Activated T-cell treated with anti-CD3 and anti-CD28 coated beads, Interleukin-2, amount 50 U/mL, for 4 hours (primary cell): ENCODE data around the gene IGF2BP1. TPM values are rescaled to one million over a fixed set of nuclear protein-coding genes. Genes with fewer than 3 reads are reported as not detected.
"Not testable (repeated sequence)": the region's sequence is repeated elsewhere in the genome, so short reads cannot be mapped to it uniquely, and the experiment has no call there.

ENCODE experiments used
- ATAC-seq, 2 donors: fragments of 200-7000 bp; cut with Tn5 transposase; one replicate each; pipeline ENCODE4 v1.10.0; 2021
- DNase-seq: peaks from one replicate; pipeline ENCODE4 v3.0.0-alpha.2; 2020
- H3K27me3 Mint-ChIP-seq: one replicate; pipeline ENCODE4 v1.8.0; 2021; ENCODE audit warnings: low read depth, mixed read lengths
- H3K36me3 Mint-ChIP-seq: one replicate; pipeline ENCODE4 v1.8.0; 2022; ENCODE audit warnings: mixed read lengths; ENCODE audit not compliant: insufficient read depth
- H3K4me1 Mint-ChIP-seq: one replicate; pipeline ENCODE4 v1.8.0; 2021; ENCODE audit warnings: low read depth, mixed read lengths
- H3K4me3 Mint-ChIP-seq: one replicate; pipeline ENCODE4 v1.8.0; 2021; ENCODE audit warnings: mild to moderate bottlenecking, moderate library complexity, mixed read lengths
- H3K9me3 Mint-ChIP-seq: one replicate; pipeline ENCODE4 v1.8.0; 2021; ENCODE audit warnings: mixed read lengths
- total RNA-seq, 3 donors: library from RNA; stranded (reverse); gene quantifications; one replicate each; pipeline ENCODE4 v1.2.1, GENCODE V29; 2021

Gene IGF2BP1
- total RNA-seq, 3 donors from 2014 or later, result 0.32 to 0.76 (median 0.35) TPM

DNA sequence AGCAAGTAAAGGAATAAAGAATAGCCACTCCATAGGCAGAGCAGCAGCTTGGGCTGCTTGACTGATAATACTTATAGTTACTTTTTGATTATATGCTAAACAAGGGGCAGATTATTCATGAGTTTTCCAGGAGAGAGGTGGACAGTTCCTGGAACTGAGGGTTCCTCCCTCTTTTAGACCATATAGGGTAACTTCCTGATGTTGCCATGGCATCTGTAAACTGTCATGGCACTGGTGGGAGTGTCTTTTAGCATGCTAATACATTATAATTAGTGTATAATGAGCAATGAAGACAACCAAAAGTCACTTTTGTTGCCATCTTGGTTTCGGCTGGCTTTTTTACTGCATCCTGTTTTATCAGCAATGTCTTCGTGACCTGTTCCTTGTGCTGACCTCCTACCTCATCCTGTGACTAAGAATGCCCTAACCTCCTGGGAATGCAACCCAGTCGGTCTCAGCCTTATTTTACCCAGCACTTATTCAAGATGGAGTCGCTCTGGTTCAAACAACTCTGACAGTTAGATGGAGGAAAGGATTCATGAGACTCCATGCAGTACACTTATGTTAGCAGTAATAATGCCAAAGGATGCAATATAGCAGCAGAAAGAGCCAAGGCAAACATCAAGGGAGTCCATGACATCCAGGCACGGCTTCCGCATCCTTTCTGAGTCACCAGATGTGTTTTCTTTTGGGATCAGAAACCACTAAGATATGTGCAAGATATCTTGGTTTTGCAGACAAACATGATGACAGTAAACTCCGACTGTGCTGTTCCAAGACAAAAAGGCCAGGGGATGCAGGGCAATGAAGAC is 79.6 kb downstream of the IGF2BP1 start:
- H3K36me3 Mint-ChIP-seq, result no peaks in the 10 kb centered on the region
- H3K9me3 Mint-ChIP-seq, result no peaks in the 10 kb centered on the region
- no peaks in the 10 kb centered on the region for H3K4me1 Mint-ChIP-seq
- no peak for ATAC-seq
- DNase-seq, result no peak
- H3K4me3 Mint-ChIP-seq, result no peak overlapping the region
- H3K27me3 Mint-ChIP-seq, result peaks cover 35% of the 10 kb centered on the region

GRCh38 chr17:49078248-49078647 is 81.1 kb downstream of the IGF2BP1 start:
- Mint-ChIP-seq H3K4me3 (no peak overlapping the region), H3K4me1 (no peaks in the 10 kb centered on the region), H3K36me3 (no peaks in the 10 kb centered on the region), H3K27me3 (peaks cover 33% of the 10 kb centered on the region), H3K9me3 (no peaks in the 10 kb centered on the region)
- ATAC-seq (no peak), DNase-seq (no peak)

DNA sequence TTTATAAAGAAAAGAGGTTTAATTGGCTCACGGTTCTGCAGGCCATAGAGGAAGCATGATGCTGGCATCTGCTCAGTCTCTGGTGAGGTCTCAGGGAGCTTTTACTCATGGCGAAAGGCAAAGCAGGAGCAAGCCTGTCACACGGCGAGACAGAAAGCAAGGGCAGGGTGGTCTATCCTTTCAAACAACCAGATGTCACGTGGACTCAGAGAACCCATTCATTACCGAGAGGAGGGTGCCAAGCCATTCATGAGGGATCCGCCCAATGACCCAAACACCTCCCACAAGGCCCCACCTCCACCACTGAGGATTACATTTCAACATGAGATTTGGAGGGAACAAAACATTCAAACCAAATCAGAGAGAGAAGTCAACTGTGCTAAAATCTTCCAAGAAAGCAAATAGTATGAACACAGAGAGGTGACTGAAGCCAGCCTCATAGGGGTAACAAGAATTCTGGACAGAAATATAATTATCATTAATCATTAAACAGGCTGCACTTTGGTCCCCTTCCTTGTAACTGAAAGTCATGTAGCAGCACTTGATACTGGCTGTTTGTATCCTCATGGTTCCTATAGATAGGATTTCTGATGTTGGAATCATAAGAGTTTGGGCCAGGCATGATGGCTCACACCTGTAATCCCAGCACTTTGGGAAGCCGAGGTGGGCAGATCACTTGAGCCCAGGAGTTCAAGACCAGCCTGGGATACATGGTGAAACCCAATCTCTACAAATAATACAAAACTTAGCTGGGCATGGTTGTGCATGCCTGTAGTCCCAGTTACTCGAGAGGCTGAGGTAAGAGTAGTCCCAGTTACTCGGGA is 82.9 kb downstream of the IGF2BP1 start:
- H3K9me3 Mint-ChIP-seq, result no peaks in the 10 kb centered on the region
- H3K27me3 Mint-ChIP-seq, result peaks cover 29% of the 10 kb centered on the region
- DNase-seq, result no peak
- no peak overlapping the region for H3K4me3 Mint-ChIP-seq
- no peak for ATAC-seq
- no peaks in the 10 kb centered on the region for H3K4me1 Mint-ChIP-seq
- no peaks in the 10 kb centered on the region for H3K36me3 Mint-ChIP-seq

GRCh38 chr17:49082231-49082630 is 85.0 kb downstream of the IGF2BP1 start:
- Mint-ChIP-seq H3K4me1 (no peaks in the 10 kb centered on the region), H3K9me3 (no peaks in the 10 kb centered on the region), H3K36me3 (no peaks in the 10 kb centered on the region), H3K4me3 (no peak overlapping the region), H3K27me3 (peaks cover 18% of the 10 kb centered on the region)
- no peak for DNase-seq
- ATAC-seq, result no peak

DNA sequence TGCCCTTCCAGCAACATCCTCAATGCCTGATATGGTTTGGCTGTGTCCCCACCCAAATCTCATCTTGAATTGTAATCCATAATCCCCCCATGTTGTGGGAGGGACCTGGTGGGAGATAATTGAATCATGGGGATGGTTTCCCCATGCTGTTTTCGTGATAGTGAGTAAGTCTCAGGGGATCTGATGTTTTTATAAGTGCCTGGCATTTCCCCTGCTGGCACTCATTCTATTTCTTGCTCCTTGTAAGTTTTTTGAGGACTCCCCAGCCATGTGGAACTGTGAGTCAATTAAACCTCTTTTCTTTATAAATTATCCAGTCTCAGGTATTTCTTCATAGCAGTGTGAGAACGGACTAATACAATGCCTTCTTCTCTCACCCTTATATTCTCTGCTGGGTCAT is 87.9 kb downstream of the IGF2BP1 start:
- not testable (repeated sequence) for ATAC-seq, H3K4me1 Mint-ChIP-seq, H3K4me3 Mint-ChIP-seq, H3K36me3 Mint-ChIP-seq, H3K9me3 Mint-ChIP-seq, DNase-seq
- H3K27me3 Mint-ChIP-seq, result peaks cover 12% of the 10 kb centered on the region

DNA sequence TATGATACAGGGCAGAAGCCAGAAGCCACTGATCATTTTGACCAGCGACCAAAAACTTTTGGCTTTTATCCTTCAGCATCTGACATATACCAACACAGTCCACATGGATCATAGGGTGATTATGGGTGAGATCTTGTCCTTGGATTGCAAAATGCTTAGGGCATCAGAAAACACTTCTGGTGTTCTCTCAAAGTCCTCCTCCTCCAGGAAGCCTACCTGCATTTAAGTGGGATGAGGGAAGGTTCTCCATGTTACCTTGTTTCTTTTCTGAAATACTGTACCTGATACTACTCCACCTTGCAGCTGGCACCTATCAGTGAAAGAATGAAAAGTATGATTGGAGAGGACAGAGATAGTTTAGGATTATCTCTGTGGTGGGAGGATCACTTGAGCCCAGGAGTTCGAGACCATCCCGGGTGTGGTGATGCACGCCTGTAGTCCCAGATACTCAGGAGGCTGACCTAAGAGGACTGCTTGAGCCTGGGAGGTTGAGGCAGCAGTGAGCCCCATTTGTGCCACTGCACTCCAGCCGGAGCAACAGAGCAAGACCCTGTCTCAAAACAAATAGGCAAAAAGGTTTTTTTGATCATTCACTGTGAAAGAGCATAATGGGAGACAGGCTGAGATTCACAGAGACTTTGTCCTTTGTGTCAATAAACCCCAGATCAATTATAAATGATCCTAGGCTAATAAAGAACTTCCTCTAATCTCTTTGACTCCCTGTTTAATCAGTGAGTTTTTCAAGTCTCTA is 88.6 kb downstream of the IGF2BP1 start:
- H3K27me3 Mint-ChIP-seq, result peaks cover 12% of the 10 kb centered on the region
- no peak for DNase-seq
- no peaks in the 10 kb centered on the region for H3K36me3 Mint-ChIP-seq
- no peak overlapping the region for H3K4me3 Mint-ChIP-seq
- H3K4me1 Mint-ChIP-seq, result no peaks in the 10 kb centered on the region
- no peaks in the 10 kb centered on the region for H3K9me3 Mint-ChIP-seq
- no peak for ATAC-seq

DNA sequence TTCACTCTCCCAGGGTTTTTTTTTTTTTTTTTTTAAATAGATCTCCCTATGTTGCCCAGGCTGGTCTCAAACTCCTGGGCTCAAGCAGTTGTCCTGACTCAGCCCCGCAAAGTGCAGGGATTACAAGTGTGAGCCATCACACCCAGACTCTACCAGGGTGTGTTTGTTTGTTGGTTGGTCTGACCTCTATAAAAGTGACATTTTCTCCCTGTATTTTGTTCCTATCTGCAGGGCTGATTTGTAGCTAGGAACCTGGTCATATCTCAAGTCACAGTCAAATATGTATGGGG is 89.1 kb downstream of the IGF2BP1 start:
- Mint-ChIP-seq H3K4me1 (no peaks in the 10 kb centered on the region), H3K9me3 (no peaks in the 10 kb centered on the region), H3K36me3 (no peaks in the 10 kb centered on the region), H3K4me3 (no peak overlapping the region), H3K27me3 (peaks cover 12% of the 10 kb centered on the region)
- ATAC-seq (no peak), DNase-seq (no peak)

DNA sequence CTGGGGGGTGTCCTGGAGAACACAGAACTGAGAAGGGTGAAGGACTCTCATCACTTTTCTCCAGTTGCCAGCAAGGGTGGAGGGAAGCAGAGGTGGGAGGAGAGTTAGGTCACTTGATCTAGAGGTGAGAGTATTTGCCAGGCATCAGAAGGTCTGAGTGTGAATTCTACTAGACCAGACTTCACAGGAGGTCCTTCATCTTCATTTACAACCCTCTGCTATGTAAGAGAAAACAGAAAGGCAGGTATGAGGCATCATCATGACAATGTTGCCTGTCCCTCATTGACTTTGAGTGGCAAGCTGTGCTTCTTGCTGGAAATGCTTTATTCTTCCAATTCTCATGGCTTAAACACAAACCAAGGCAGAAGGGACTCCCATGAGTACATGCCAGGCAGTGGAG is 89.5 kb downstream of the IGF2BP1 start:
- no peak for DNase-seq

DNA sequence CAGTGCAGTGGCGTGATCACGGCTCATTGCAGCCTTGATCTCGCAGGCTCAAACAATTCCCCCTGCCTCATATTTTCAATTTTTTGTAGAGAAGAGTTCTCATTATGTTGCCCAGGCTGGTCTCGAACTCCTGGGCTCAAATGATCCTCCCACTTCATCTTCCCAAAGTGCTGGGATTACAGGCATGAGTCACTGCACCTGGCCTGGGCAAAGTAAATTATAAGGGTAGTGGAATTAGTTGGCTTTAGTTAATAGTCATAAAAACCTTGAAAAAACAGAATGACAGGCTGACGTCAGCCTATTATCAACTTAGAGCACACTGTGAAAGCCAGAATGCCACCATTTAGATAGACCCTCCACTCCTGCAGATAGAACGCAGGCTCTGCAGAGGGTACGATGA is 91.9 kb downstream of the IGF2BP1 start:
- no peak for DNase-seq
- H3K9me3 Mint-ChIP-seq, result no peaks in the 10 kb centered on the region
- peaks cover 9% of the 10 kb centered on the region for H3K27me3 Mint-ChIP-seq
- H3K4me3 Mint-ChIP-seq, result no peak overlapping the region
- no peaks in the 10 kb centered on the region for H3K36me3 Mint-ChIP-seq
- no peak for ATAC-seq
- no peaks in the 10 kb centered on the region for H3K4me1 Mint-ChIP-seq

More for the DNA sequence above, 89.5 kb downstream of the IGF2BP1 start:
- H3K27me3 Mint-ChIP-seq, result peaks cover 12% of the 10 kb centered on the region
- H3K4me3 Mint-ChIP-seq, result no peak overlapping the region
- H3K36me3 Mint-ChIP-seq, result no peaks in the 10 kb centered on the region
- ATAC-seq, result no peak
- H3K4me1 Mint-ChIP-seq, result no peaks in the 10 kb centered on the region
- H3K9me3 Mint-ChIP-seq, result no peaks in the 10 kb centered on the region

GRCh38 chr17:49090878-49091594 is 93.9 kb downstream of the IGF2BP1 start:
- no peaks in the 10 kb centered on the region for H3K4me1 Mint-ChIP-seq
- peaks cover 5% of the 10 kb centered on the region for H3K27me3 Mint-ChIP-seq
- H3K4me3 Mint-ChIP-seq, result no peak overlapping the region
- no peaks in the 10 kb centered on the region for H3K9me3 Mint-ChIP-seq
- H3K36me3 Mint-ChIP-seq, result no peaks in the 10 kb centered on the region
- no peak for ATAC-seq
- no peak for DNase-seq

GRCh38 chr17:49093131-49093530 is 95.9 kb downstream of the IGF2BP1 start:
- Mint-ChIP-seq H3K36me3 (no peaks in the 10 kb centered on the region), H3K9me3 (no peaks in the 10 kb centered on the region), H3K4me3 (no peak overlapping the region), H3K27me3 (peaks cover 3% of the 10 kb centered on the region), H3K4me1 (no peaks in the 10 kb centered on the region)
- ATAC-seq (no peak), DNase-seq (no peak)

DNA sequence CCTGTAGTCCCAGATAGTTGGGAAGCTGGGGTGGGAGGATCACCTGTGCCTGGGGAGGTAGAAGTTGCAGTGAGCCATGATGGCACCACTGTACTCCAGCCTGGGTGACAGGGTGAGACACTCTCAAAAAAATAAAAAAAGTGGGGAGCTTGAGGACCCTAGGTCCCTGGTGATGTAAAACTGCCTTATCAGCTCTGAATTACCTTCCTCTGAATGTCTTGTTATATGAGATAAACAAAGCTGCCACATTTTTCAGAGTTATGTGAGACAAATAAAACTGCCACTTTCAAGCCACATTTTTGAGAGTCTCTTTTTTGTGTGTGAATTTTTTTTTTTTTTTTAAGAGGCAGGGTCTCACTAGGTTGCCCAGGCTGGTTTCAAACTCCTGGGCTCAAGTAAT is 103.4 kb downstream of the IGF2BP1 start:
- Mint-ChIP-seq H3K9me3 (no peaks in the 10 kb centered on the region), H3K4me3 (no peak overlapping the region), H3K27me3 (peaks cover 5% of the 10 kb centered on the region), H3K4me1 (no peaks in the 10 kb centered on the region), H3K36me3 (no peaks in the 10 kb centered on the region)
- no peak for DNase-seq
- ATAC-seq, result no peak

DNA sequence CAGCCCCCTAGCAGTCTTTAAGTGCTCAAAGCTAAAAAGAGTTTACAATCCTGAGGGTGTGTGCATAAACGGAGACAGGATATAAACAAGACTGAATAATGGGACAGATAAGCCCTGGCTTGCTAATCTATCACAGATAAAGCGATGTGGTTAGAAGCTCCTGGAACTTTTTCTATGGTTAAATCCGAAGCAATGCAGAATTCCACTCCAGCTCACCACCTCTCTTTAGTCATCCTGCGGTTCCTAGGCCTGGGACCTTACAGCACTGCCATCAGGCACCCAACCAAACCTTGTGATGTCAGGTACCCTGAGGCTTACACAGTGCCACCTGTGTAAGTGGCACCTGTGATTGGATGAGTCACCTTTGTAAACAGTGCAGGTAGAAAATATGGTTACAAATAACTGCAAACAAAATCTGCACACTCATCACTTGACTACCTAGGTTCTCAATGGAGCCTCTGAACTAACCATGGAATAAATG is 103.9 kb downstream of the IGF2BP1 start:
- H3K9me3 Mint-ChIP-seq, result no peaks in the 10 kb centered on the region
- H3K4me1 Mint-ChIP-seq, result no peaks in the 10 kb centered on the region
- no peaks in the 10 kb centered on the region for H3K36me3 Mint-ChIP-seq
- H3K4me3 Mint-ChIP-seq, result no peak overlapping the region
- H3K27me3 Mint-ChIP-seq, result peaks cover 5% of the 10 kb centered on the region
- ATAC-seq (no peak), DNase-seq (no peak)

DNA sequence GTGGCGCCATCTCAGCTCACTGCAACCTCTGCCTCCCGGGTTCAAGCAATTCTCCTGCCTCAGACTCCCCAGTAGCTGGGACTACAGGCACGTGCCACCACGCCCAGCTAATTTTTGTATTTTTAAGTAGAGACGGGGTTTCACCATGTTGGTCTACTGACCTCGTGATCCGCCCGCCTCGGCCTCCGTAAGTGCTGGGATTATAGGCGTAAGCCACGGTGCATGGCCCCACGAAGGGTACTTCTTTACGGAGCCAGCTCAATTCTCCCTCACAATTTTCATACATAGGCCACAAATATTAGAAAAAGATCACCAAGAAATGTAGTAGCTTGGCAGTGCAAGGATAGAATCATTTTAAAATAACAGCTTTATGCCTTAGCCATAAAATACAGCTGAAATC is 106.2 kb downstream of the IGF2BP1 start:
- not testable (repeated sequence) for H3K9me3 Mint-ChIP-seq, H3K36me3 Mint-ChIP-seq, H3K27me3 Mint-ChIP-seq, H3K4me3 Mint-ChIP-seq, ATAC-seq, H3K4me1 Mint-ChIP-seq, DNase-seq
